ENCODE data around the gene SPINK9.
A peak's percentile ranks its signal among the peaks of the same experiment; 100 is the strongest.

Gene SPINK9

DNA sequence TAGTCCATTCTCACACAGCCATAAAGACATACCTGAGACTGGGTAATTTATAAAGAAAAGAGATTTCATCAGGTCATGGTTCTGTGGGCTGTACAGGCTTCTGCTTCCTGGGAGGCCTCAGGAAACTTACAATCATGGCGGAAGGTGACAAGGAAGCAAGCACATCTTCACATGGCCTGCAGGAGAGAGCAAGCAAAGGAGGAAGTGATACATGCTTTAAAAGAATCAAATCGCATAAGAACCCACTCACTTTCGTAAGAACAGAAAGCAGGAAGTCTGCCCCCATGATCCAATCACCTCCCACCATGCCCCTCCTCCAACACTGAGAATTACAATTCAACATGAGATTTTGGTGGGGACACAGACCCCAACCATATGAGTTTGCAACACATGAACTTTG is 43.3 kb downstream of the SPINK9 start:
- H3K36me3 ChIP-seq (replicated peaks; ENCODE audit: low read depth, low read length): peaks cover 6% of the 10 kb centered on the region
- H2AFZ ChIP-seq (ENCODE audit: low read depth, low read length): no peak overlapping the region
- H3K27ac ChIP-seq (ENCODE audit: low read length): no peak overlapping the region
- H3K9ac ChIP-seq (ENCODE audit: low read length): no peak overlapping the region
- no peaks in the 10 kb centered on the region for H4K20me1 ChIP-seq (ENCODE audit: insufficient read depth, low read length)
- peaks cover 7% of the 10 kb centered on the region for H3K4me1 ChIP-seq (ENCODE audit: low read length)
- H3K9me3 ChIP-seq (ENCODE audit: insufficient read depth, low read length): peaks cover 13% of the 10 kb centered on the region; the same call in 1 of the 2 replicates
- no peak overlapping the region for H3K4me3 ChIP-seq (ENCODE audit: low read length)
- H3K79me2 ChIP-seq (ENCODE audit: low read length): no peaks in the 10 kb centered on the region
- TF ChIP-seq, protein P1, sequence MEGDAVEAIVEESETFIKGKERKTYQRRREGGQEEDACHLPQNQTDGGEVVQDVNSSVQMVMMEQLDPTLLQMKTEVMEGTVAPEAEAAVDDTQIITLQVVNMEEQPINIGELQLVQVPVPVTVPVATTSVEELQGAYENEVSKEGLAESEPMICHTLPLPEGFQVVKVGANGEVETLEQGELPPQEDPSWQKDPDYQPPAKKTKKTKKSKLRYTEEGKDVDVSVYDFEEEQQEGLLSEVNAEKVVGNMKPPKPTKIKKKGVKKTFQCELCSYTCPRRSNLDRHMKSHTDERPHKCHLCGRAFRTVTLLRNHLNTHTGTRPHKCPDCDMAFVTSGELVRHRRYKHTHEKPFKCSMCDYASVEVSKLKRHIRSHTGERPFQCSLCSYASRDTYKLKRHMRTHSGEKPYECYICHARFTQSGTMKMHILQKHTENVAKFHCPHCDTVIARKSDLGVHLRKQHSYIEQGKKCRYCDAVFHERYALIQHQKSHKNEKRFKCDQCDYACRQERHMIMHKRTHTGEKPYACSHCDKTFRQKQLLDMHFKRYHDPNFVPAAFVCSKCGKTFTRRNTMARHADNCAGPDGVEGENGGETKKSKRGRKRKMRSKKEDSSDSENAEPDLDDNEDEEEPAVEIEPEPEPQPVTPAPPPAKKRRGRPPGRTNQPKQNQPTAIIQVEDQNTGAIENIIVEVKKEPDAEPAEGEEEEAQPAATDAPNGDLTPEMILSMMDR (IDR thresholded peaks at IDR 0.05; ENCODE audit: low read depth, low read length): no peak
- TF ChIP-seq EZH2phosphoT487 (IDR thresholded peaks at IDR 0.05; ENCODE audit: low read depth): no peak
- no peaks in the 10 kb centered on the region for H3K27me3 ChIP-seq (ENCODE audit: low read depth, low read length)
- no peak overlapping the region for H3K4me2 ChIP-seq (ENCODE audit: low read length)

DNA sequence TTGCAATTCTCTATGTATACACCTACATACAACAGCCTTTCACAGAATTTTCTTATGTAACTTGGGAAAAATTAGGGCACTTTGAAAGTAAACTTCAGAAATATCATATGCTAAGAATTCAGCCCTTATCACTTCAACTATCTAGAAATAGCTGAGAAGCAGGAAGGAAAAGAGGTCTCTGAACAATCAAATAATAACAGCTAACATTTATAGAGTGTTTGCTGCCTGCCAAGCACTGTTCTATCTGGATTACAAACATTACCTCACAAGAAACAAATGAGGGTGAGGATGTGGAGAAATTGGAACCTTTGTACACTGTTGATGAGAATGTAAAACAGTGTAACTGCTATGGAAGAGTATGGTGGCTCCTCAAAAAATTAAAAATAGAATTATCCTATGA is 44.0 kb downstream of the SPINK9 start:
- H3K4me3 ChIP-seq (ENCODE audit: low read length): no peak overlapping the region
- H3K4me2 ChIP-seq (ENCODE audit: low read length): no peak overlapping the region

DNA sequence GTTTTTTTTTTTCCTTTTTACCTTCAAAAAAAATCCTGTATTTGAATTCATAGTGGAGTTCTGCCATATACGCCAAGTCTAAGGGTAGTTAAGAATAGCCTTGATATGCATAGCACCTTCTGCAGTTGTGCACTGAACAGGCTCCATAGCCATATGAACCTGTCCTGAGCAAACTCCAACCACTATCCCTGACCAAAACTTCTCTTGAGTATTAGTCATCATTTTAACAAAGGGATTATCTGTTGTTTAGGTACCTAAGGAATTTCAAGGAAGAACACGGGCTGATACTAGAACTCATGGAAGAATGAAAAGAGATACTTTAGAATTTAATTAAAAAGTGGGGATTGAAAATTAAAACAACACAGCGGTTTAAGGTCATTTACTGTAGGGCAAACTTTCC is 46.5 kb downstream of the SPINK9 start:
- Histone ChIP-seq H3K9ac (ENCODE audit: low read length) (no peak overlapping the region), H3K27ac (ENCODE audit: low read length) (no peak overlapping the region), H2AFZ (ENCODE audit: low read depth, low read length) (no peak overlapping the region), H3K4me3 (ENCODE audit: low read length) (no peak overlapping the region), H3K4me2 (ENCODE audit: low read length) (no peak overlapping the region), H3K9me3 (ENCODE audit: insufficient read depth, low read length) (peaks cover 13% of the 10 kb centered on the region; the same call in 1 of the 2 replicates), H4K20me1 (ENCODE audit: insufficient read depth, low read length) (0 out of 2 replicates have a peak, but pooled peaks cover 3% of the 10 kb centered on the region), H3K4me1 (ENCODE audit: low read length) (peaks cover 15% of the 10 kb centered on the region), H3K27me3 (ENCODE audit: low read depth, low read length) (no peaks in the 10 kb centered on the region), H3K36me3 (replicated peaks; ENCODE audit: low read depth, low read length) (peaks cover 6% of the 10 kb centered on the region), H3K79me2 (ENCODE audit: low read length) (peaks cover 31% of the 10 kb centered on the region)
- TF ChIP-seq, protein P1 (IDR thresholded peaks at IDR 0.05; ENCODE audit: low read depth, low read length): no peak
- no peak for TF ChIP-seq EZH2phosphoT487 (IDR thresholded peaks at IDR 0.05; ENCODE audit: low read depth)

More for the DNA sequence above, 44.0 kb downstream of the SPINK9 start:
- H3K4me1 ChIP-seq (ENCODE audit: low read length): peaks cover 7% of the 10 kb centered on the region
- no peaks in the 10 kb centered on the region for H4K20me1 ChIP-seq (ENCODE audit: insufficient read depth, low read length)
- peaks cover 6% of the 10 kb centered on the region for H3K36me3 ChIP-seq (replicated peaks; ENCODE audit: low read depth, low read length)
- no peaks in the 10 kb centered on the region for H3K27me3 ChIP-seq (ENCODE audit: low read depth, low read length)
- no peak overlapping the region for H2AFZ ChIP-seq (ENCODE audit: low read depth, low read length)
- no peak overlapping the region for H3K27ac ChIP-seq (ENCODE audit: low read length)
- TF ChIP-seq, protein P1 (IDR thresholded peaks at IDR 0.05; ENCODE audit: low read depth, low read length): no peak
- TF ChIP-seq EZH2phosphoT487 (IDR thresholded peaks at IDR 0.05; ENCODE audit: low read depth): no peak
- H3K9ac ChIP-seq (ENCODE audit: low read length): no peak overlapping the region
- H3K79me2 ChIP-seq (ENCODE audit: low read length): peaks cover 5% of the 10 kb centered on the region
- H3K9me3 ChIP-seq (ENCODE audit: insufficient read depth, low read length): peaks cover 13% of the 10 kb centered on the region; the same call in 1 of the 2 replicates

DNA sequence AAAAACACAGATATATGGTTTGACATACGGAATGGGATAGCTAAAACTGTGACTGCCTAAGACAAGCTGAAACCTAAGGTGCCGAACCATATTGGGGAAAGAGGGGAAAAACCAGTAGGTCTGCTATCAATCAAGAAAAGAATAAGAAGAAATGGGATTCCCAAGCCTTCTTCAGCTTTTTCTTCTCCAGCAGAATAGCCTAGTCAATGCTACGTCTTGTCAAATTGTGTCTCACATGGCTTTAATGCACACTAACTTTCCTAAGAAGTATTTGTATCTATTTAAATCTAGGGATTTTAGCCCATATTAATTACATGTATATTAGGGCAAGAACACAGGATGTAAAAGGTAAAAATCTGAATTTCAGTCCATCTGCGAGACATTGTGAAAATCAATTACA is 47.6 kb downstream of the SPINK9 start:
- 0 out of 2 replicates have a peak, but pooled peaks cover 3% of the 10 kb centered on the region for H4K20me1 ChIP-seq (ENCODE audit: insufficient read depth, low read length)
- peak overlapping the region; percentile 89 for H3K4me2 ChIP-seq (ENCODE audit: low read length)
- TF ChIP-seq, protein P1 (IDR thresholded peaks at IDR 0.05; ENCODE audit: low read depth, low read length): no peak
- peaks cover 2% of the 10 kb centered on the region for H3K36me3 ChIP-seq (replicated peaks; ENCODE audit: low read depth, low read length)
- peaks cover 11% of the 10 kb centered on the region; the same call in 1 of the 2 replicates for H3K9me3 ChIP-seq (ENCODE audit: insufficient read depth, low read length)
- peak overlapping the region; percentile 98 for H2AFZ ChIP-seq (ENCODE audit: low read depth, low read length)
- peaks cover 33% of the 10 kb centered on the region for H3K79me2 ChIP-seq (ENCODE audit: low read length)
- H3K4me1 ChIP-seq (ENCODE audit: low read length): peaks cover 15% of the 10 kb centered on the region
- peak overlapping the region; percentile 60; the same call in 1 of the 2 replicates for H3K27ac ChIP-seq (ENCODE audit: low read length)
- no peaks in the 10 kb centered on the region for H3K27me3 ChIP-seq (ENCODE audit: low read depth, low read length)
- H3K4me3 ChIP-seq (ENCODE audit: low read length): peak overlapping the region; percentile 83
- peak overlapping the region; percentile 85 for H3K9ac ChIP-seq (ENCODE audit: low read length)
